ENCODE data around the gene OSBPL1A.

The OSBPL1A gene

DNA sequence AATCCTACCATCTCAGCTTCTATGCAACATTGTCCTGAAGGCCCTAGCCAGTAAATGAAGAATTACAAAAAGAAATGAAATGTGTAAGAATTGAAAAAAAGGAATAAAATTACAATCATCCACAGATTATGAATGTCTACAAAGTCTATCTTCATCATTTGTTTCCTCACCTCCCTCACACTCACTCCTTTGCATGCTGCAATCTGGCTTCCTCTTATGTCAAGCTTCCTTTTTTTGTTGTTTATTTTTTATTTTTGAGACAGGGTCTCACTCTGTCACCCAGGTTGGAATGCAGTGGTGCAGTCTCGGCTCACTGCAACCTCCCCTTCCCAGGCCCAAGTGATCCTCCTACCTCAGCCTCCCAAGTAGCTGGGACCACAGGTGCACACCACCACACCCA, 129.7 kb downstream of the OSBPL1A start:
- no peak for DNase-seq (ENCODE audit: low spot score)

DNA sequence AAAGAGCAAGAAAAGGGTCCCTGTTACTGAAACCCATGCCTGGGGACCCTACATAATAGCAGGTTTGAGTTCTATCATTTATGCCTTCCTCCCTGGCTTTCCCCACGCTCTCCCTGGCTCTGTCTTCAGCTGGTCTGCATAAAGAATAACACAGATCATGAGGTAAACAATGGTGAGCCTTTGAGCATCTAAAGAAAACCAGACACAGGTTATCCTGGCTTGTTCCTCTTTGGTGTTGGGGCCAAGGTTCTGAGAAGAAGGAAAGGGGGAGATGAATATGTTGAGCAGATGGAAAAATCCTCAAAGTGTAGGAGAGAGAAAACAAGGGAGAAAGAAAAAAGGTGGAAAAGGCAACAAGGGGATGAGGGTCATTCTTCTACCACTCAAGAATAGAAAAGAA, 131.5 kb downstream of the OSBPL1A start:
- DNase-seq (ENCODE audit: low spot score): no peak

DNA sequence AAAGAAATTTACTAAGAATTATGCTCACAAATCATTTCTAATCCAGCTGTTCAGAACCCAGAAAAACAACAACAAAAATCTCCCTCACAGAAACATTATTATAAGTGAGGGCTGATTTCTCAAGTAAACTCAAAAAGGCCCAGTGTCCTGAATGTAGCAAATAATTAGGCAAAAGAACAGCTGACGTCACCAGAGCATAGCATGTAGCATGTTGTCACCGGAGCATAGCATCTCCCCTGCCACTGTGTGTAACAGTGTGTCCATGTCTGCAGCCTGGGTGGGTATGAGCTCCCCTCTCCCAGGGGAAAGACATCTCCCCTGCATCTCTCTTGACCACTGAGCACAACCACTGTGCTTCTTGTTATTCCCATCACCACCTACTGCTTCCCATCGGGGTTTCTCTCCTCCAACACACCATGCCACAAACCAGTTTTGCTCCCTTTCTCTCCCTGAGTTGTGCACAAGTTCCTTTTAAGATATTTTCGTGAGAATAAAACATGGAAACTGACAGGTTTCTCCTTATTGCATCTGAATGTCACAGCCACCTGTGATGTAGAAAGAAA, 132.0 kb downstream of the OSBPL1A start:
- no peak for DNase-seq (ENCODE audit: low spot score)

DNA sequence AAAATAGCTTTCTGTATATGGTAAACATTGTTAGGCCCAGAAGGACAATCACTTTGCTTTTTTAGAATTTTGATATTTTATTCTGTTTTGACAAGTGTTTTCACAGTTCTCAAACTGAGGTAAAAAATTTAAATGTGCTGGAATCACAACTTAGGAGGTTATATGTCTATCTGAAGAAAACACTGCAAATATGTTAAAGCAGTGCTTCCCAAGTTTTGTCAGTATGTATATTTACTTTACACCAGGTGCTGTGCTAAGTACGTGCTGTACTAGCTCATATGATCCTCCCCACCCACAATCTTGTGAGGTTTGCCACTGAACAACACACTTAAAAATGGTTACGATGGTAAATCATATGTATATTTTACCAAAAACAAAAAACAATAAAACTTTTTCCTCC, 134.6 kb downstream of the OSBPL1A start:
- DNase-seq (ENCODE audit: low spot score): no peak

DNA sequence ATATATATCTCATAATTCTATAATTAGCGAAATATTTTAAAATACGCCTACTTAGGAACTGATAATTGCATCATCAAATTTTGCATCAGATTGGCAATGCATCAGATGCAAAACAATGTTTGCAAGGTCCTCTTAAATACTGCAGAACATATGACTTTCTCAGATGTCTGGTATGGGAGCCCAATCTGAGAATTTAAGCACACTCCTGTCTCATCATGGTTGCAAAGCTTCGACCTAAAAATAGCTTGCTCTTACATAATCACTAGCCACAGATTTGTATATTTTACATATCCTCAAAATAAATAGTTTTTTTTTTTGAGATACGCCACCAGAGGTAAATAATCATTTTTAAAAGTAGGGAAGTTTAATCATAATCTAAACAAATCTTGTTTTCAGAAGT, 135.5 kb downstream of the OSBPL1A start:
- DNase-seq (ENCODE audit: low spot score): no peak

DNA sequence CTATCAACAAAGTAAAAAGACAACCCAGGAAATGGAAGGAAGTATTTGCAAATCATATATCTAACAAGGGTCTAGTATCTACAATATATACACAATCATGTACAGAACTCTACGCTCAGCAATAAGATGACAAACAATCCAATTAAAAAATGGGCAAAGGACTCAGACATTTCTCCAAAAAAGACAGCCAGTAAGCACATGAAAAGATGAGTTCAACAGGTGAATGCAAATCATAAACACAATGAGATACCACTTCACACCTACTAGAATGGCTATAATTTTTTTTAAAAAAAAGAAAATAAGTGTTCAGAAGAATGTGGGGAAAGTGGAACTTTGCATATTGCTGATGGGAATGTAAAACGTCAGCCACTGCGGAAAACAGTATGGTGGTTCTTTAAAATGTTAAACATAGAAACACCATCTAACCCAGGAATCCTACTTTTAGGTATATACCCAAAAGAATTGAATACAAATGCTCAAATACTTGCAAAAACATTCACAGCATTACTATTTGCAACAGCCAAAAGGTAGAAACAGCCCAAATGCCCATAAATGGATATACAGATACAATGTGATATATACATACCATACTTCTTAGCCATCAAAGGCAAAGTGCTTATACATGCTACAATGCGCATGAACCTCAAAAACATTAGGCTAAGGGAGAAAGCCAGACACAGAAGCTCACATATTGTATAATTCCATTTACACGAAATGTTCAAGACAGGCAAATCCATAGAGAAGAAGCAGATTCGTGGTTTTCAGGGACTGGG, 137.6 kb downstream of the OSBPL1A start:
- no peak for DNase-seq (ENCODE audit: low spot score)

DNA sequence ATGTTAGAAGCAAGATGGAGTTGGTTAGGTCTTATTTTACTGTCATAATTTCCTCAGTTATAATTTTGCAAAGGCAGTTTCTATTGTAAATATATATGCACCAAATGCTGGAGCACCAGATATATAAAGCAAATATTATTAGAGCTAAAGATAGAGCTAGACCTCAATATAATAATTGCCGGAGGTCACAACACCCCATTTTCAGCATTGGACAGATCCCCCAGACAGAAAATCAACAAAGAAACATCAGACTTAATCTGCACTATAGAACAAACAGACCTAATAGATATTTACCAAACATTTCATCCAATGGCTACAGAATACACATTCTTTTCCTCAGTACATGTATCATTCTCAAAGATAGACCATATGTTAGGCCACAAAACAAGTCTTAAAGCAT, 143.6 kb downstream of the OSBPL1A start:
- DNase-seq (ENCODE audit: low spot score): no peak

DNA sequence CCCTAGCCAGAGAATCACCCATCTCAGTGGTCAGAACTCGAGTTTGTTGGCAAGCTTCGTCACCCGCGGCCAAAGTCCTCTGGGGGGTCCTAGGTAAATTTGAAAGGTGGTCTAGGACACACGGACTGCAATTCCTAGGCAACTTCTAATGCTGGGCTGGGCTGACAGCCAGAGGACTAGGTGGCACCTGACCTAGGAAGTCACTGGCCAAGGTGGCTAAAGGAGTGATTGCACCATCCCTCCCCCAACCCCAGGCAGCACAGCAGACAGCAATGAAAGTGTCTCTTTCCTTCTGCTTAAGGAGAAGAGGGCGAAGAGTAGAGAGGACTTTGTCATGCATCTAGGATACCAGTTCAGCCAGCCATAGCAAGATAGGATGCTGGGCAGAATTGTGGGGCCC, 147.9 kb downstream of the OSBPL1A start:
- no peak for DNase-seq (ENCODE audit: low spot score)

DNA sequence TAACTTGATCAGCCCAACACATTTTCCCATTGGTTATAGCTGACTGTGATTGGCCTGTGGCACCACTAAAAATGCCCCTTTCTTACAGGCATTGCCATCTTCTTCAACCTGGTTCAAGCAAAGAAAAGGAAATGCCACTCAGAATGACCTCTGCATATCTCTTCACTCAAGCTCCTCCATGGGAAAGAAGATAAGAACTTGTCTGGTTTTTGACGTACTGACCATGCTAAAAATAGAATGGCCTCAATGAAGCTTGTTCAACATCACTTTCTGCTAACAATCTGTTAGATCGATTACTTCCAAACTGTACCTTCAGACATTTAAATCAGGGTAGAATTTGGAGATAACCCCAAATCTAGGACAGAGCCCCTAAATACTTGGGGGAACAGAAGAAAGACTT, 149.3 kb downstream of the OSBPL1A start:
- no peak for DNase-seq (ENCODE audit: low spot score)

DNA sequence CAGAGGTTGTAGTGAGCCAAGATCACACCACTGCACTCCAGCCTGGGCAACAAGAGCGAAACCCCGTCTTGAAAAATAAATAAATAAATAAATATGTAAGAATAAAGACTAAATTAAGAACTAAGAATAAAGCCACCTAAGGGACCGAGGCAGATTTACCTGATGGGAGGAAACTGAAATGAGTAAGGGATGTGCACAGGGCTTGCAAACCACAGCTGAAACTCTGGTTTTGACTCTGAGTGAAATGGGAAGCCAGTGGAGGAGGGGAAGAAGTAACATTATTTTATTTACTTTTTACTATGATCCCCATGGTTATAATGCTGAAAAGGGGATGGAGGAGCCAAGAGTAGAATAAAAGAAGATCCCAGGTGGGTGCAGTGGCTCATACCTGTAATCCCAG, 151.5 kb downstream of the OSBPL1A start:
- no peak for DNase-seq (ENCODE audit: low spot score)

DNA sequence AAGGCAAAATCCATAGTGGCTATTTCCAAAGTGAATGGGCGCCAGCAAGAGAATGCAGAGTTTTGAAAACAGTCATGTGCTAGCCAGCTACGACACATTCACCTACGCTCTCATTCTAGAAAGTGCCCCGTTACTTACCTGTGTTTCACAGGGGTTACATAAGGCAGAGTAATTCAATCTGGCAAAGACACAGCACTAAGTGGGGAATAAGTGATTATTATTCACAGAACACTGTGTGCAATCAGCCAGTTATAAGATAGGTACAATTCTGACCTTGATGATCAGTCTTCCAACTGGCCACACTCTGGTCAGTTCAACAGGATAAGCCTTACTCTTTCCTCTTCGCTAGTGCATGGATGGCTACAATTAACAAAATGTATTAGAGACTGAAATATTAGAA, 152.9 kb downstream of the OSBPL1A start:
- DNase-seq (ENCODE audit: low spot score): no peak

DNA sequence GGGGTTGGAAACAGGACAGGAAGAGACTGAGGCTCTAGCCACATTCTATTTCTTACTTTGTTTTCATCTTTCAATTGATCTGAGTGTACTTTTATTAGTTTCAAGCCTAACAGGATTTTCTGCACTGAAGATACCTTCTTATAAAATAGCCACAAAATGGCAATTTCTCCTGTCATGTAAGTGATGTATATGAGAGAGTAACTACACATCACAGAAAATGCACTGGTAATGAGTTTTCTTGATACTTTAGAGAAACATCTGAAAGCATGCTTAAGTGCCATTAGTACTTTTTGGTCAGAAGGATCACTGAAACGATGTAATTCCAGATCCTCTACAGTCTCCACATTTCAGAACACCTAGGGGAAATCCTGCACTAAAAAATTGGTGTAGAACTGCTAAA, 153.9 kb downstream of the OSBPL1A start:
- no peak for DNase-seq (ENCODE audit: low spot score)

DNA sequence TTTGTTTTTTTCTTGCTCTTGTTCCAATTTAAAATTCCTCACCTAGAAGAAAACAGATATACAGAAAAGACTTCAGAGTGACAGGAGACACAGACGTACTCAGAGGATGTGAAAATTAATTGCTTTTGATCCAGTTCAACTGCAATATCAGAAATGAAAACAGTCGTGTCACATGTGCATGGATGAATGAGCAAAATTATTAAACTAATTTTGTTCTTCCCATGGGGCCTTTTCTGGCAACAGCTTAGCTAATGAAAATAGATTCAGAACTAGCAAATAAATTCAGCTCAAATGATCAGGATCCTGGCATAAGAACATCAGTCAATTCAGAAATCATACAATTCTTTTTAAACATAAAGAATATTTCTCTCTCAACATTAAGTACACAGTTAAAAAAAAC, 158.3 kb downstream of the OSBPL1A start:
- DNase-seq (ENCODE audit: low spot score): no peak

DNA sequence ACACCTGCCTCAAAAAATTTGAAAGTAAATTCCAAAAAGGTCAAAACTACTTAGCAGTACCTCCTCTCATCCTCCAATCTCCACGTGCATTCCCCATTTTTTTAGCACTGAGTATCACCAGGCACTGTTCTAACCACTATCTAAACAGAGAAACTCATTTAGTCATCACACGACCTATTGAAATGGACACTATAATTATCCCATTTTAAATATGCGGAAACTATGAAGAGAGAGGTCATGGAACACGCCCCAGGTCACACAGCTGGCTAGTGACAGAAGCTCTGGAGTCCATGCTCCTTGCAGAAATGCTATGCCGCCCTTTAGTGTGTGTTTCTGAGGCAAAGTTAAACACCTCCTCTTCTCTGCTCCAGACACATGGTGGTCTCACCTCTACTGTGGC, 159.2 kb downstream of the OSBPL1A start:
- DNase-seq (ENCODE audit: low spot score): no peak

DNA sequence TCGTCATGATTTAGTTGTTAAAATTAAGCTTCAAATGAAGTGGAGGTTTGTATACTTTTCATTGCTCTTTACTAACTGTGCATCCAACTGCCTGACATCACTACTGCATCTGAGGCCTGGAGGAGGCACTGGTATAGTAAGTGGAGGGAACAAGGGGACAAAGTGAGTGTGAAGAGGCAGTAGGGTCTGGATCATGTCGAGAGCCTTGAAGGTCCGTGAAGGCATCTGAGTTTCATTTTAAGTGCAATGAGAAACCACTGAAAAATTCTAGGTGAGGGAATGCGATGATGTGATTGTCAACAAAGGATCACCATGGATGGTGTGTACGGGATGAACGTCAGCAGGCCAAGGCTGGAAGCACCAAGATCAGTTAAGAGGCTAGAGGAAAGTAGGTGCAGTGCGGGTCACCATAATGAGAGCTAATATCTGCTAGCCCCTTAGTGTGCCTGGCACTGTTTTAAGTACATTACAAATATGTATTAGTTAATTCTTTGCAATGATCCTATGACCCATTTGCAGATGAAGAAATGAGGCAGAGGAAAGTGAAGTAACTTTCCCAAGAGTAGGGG, 162.7 kb downstream of the OSBPL1A start:
- DNase-seq (ENCODE audit: low spot score): no peak

DNA sequence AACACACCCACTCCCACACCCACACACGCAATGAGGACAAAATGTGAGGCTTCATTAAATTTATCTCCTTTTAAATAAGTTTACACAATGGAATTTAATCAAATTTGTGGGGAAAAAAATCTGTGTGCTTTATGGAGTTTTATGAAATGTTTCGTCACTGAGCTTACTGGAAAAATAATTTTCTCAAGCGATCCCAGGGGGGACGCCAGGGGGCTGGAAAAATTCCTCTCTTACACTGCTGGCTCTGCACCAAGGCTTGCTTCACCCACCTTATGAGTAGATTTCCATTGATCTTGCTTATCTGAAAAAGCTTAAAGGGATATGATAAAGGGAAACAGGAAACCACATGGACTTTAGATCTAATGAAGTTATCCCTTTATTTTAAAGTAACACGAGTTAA, 163.3 kb downstream of the OSBPL1A start:
- DNase-seq (ENCODE audit: low spot score): no peak

DNA sequence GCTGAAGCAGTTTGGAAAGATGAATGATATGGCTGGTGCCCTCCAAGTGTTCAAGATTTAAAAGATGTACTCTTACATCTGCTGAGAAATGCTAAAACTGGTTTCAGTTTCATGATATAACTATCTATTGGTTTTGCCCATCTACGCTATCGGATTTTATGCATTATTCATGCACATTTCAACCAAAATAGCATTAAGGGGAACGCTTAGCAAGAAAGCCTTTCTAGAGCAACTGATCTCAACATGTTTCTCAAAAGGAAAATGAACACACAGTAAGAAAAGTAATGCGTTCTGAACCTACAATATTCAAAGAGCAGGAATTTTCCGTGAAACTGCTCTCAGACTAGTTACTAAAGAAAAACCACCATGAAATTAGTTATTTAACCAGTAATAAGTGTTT, 164.8 kb downstream of the OSBPL1A start:
- no peak for DNase-seq (ENCODE audit: low spot score)

DNA sequence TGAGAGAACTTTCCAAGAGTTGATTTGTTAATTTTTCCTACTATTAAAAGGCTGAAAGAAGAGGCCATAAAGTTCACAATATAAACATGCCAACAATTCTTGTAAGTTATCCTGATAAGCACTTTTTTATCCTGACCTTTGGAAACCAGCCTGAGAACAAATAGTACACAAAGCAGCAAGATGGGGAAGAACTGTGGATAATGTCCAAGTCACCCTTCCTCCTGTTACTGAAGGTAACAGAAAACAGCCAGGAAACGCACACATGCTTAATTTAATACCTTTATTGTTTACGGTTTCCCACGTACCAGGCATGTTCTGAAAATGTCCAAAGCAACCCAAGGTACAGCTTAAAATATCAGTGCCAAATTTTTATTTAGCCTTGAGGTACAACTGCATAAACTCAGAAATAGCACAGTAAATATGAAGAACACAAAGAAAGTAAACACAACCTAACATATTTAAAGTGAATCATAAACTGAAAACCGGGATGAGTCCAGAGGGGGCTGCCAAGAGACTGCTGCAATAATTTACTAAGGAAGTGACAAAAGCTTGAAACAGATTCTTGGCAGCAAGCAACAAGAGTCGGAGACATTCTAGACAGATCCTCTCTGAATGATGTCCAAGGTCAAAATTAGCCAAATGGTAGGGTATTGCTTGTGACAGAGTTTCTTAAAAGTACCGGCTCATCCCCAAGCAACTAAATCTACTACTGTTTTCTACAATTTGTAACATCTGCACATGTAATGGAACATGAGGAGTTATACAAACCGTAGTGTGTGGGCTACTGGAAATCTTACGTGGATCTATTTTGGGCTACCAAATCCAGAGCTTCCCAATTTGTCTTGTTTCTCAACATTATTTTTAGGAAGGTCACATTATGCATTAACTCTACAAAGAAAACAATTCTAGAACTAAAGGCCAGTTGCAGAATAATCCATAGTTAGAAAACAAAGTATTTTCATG, 165.6 kb downstream of the OSBPL1A start:
- DNase-seq (ENCODE audit: low spot score): no peak

DNA sequence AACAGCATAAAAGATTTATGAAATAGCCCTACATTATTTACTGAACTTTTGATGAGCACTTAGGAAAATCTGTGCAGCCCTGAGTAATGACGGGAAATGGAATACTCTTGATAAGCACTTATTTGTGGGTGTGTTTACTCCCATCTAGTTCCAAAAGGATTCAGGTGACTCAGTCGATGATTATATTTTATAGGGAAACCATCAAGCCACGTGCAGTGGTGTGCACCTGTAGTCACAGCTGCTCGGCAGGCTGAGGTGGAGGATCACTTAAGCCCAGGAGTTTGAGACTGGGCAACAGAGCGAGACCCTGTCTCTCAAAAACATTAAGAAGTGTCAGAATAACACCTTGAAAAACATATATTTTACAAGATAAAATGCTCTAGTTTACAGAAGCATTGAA, 166.9 kb downstream of the OSBPL1A start:
- DNase-seq (ENCODE audit: low spot score): no peak

DNA sequence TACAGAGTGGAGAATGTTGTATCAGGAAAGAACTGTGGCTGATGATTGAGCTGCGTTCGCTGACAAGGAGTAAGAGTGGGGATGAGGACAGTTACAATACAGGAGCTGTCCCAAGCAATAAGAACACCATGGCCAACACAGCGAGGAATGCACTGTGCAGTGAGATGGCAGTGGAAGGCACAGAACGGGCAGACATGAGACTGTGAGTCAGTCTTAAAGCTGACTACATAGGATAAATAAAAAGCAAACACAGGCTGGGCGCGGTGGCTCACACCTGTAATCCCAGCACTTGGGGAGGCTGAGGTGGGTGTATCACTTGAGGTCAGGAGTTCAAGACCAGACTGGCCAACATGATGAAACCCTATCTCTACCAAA, 169.0 kb downstream of the OSBPL1A start:
- DNase-seq (ENCODE audit: low spot score): no peak

DNA sequence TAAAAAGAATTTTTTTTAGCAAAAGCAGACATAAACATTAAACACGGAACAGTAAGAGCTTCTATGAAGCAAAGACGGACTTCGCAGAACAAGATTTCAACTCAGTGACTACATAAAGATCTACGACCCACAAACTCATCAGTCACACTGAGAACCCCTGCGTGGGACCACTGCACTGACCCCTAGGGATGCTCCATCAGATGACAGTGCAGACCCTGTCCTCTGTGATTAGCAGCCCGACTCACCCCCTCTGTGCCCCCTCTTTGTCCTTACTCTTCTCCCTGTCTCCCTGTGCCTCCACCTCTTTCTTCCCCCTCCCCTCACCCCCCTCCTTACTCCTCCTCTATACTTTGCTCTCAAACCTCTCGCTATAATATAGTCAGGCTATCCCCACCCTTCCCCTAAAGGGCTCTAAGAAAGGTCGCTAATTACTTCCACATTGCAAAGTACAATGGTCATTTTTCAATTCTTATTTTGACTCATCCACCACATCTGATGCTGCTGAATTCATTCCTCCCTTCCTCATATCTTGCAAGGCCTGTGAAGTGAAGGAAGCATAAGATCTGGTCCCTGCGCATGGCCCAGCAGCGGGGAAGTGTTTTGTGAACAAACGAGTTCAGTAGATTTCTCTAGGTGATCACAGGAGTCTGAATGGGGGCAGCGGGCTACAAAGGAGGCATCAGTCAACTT, 169.5 kb downstream of the OSBPL1A start:
- no peak for DNase-seq (ENCODE audit: low spot score)

DNA sequence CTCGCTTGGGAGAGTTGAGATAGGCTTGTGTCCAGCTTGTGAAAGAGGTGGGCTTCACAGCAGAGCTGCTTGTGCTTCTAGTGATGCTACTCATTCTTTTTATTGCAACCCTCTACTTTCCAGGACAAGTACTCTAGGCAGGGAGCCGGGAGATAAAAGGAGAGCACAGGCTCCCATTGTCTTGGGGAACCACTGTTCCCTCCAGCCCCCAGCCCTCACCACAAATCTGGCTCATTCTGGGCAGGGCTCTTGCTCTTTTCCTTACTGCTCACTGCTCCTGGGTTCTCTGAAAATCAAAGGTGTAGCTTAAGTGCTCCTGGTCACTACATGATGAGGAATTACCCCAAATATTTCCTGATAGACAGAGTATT, 177.3 kb downstream of the OSBPL1A start:
- DNase-seq (ENCODE audit: low spot score): no peak

Measured in hematopoietic multipotent progenitor cell treated with erythropoietin and hydrocortisone succinate and interleukin-3 and kit ligand, for 15 days (in vitro differentiated cells).